ENCODE results near the gene CCNY. TPM values are rescaled to one million over a fixed set of nuclear protein-coding genes. Genes with fewer than 3 reads are reported as not detected.
A peak's percentile ranks its signal among the peaks of the same experiment; 100 is the strongest.

Gene CCNY
- total RNA-seq, 4 donors from 2014 or later: 23.9 to 68.1 (median 39.5) TPM

DNA sequence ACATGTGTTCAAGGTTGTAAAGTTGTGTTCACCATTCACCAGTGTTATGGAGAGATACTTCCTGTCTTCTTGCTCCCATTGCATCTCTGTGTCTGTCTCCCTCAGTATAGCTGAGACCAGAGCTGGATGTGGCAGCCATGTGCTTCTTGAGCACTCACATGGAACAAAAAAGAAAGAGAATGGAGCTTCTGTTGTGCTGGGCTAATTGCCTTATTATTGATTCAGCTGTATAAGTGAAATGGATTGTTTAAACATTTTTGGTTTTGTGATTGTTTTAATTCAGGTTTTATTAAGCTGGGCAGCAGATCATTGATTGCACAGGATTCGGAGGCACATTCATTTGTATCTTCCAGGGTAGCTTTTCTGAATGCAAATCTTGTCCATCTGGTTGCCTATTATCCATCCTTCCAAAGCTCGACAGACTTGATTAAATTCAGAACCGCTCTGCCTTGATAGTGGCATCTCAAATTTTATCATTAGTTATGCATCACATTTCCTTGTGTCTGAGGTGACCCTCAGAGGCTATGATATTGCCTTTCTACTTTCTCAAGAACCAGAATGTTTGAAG lies 119.9 kb downstream of the CCNY start:
- H3K9me3 ChIP-seq: no peaks in the 10 kb centered on the region
- TF ChIP-seq, protein P1, sequence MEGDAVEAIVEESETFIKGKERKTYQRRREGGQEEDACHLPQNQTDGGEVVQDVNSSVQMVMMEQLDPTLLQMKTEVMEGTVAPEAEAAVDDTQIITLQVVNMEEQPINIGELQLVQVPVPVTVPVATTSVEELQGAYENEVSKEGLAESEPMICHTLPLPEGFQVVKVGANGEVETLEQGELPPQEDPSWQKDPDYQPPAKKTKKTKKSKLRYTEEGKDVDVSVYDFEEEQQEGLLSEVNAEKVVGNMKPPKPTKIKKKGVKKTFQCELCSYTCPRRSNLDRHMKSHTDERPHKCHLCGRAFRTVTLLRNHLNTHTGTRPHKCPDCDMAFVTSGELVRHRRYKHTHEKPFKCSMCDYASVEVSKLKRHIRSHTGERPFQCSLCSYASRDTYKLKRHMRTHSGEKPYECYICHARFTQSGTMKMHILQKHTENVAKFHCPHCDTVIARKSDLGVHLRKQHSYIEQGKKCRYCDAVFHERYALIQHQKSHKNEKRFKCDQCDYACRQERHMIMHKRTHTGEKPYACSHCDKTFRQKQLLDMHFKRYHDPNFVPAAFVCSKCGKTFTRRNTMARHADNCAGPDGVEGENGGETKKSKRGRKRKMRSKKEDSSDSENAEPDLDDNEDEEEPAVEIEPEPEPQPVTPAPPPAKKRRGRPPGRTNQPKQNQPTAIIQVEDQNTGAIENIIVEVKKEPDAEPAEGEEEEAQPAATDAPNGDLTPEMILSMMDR (IDR thresholded peaks at IDR 0.05 in 4 of 5, conservative IDR thresholded peaks at IDR 0.05 in 1 of 5): no peak
- no peak for TF ChIP-seq POLR2A (IDR thresholded peaks at IDR 0.05)
- no peak for ATAC-seq
- H3K4me1 ChIP-seq: peaks cover 86 to 88% of the 10 kb centered on the region in 2 donors
- no peaks in the 10 kb centered on the region for H3K27me3 ChIP-seq
- DNase-seq: no peak
- no peaks in the 10 kb centered on the region for H3K36me3 ChIP-seq
- no peak overlapping the region for H3K4me3 ChIP-seq
- intact Hi-C loops (cut with DNase I; ENCODE audit: low total_unique reads): no loop called here
- in situ Hi-C loops (cut with MboI; ENCODE audit: low sequenced_read_pairs in 4 of 4): no loop called here
- H3K27ac ChIP-seq: no peak overlapping the region

DNA sequence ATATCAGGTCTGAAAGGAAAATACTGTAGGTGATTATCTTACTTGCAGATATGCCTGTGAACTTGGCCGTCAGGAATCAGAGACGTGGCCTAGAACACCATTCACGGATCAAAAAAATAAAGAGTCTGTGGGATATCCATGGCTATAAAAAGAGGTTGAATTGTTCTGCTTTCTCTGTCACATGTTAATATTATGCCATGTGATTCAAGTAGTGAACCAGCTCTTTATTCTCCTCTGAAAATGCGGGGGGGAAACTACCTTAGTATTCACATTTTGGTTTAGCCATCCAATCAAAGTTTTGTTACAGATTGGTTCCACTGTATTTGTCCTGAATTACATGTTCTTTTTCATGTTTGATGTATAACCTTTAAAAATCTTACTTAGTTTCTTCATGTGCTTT lies 120.5 kb downstream of the CCNY start:
- H3K27ac ChIP-seq: no peak overlapping the region
- no peaks in the 10 kb centered on the region for H3K9me3 ChIP-seq
- H3K27me3 ChIP-seq: no peaks in the 10 kb centered on the region
- DNase-seq (no peak), ATAC-seq (no peak)
- no peaks in the 10 kb centered on the region for H3K36me3 ChIP-seq
- H3K4me3 ChIP-seq: no peak overlapping the region
- intact Hi-C loops (cut with DNase I; ENCODE audit: low total_unique reads) (no loop called here), in situ Hi-C loops (cut with MboI; ENCODE audit: low sequenced_read_pairs in 4 of 4) (no loop called here)
- H3K4me1 ChIP-seq: peaks cover 86 to 88% of the 10 kb centered on the region in 2 donors
- TF ChIP-seq, protein P1 (IDR thresholded peaks at IDR 0.05 in 4 of 5, conservative IDR thresholded peaks at IDR 0.05 in 1 of 5): no peak
- TF ChIP-seq POLR2A (IDR thresholded peaks at IDR 0.05): no peak

DNA sequence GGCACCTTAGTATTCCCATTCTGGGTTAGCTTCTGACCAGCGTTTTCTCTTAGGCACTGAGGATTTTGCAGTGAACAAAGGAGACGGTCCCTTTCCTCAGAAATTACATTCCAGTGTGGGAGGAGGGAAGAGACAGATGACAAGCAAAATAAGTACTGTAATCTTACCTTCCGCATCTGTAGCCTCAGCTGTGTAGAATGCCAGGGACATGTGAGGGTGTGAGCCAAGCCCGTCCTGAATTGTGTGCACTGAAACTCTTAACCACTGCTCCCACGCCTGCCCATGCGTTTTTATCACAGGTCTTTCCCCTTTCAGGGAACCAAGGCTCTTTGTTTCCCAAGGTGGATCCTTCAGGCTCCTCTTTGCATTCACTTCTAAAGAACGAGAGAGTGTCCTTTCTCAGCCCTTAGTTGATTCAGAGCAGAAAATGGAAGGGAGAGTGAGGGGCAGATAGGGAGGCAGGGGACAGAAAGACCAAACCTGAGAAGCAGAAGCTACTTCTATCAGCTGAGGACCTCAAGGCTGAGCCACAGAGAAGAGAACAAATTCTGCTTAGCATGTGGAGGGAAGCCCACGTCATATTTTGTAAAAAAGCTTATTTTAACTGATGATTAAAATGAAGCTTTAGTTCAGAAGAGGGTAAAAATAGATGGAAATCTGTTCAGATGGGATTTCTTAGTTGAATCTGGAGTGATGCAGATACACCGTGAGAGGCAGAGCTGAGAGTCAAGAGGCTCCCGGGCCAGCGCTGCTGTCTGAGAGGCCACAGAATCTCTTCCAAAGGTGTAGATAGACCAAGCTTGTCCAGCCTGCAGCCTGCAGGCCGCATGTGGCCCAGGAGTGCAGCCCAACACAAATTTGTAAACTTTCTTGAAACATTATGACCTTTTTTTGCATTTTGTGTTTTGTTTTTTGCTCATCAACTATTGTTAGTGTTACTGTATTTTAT lies 122.5 kb downstream of the CCNY start:
- no peak for TF ChIP-seq POLR2A (IDR thresholded peaks at IDR 0.05)
- TF ChIP-seq, protein P1 (IDR thresholded peaks at IDR 0.05 in 4 of 5, conservative IDR thresholded peaks at IDR 0.05 in 1 of 5): no peak
- intact Hi-C loops (cut with DNase I; ENCODE audit: low total_unique reads): no loop called here
- H3K27me3 ChIP-seq: no peaks in the 10 kb centered on the region
- H3K36me3 ChIP-seq: no peaks in the 10 kb centered on the region
- DNase-seq (no peak), ATAC-seq (peak; percentile 61 to 76)
- in situ Hi-C loops (cut with MboI; ENCODE audit: low sequenced_read_pairs in 4 of 4): no loop called here
- peaks cover 90 to 91% of the 10 kb centered on the region in 2 donors for H3K4me1 ChIP-seq
- no peaks in the 10 kb centered on the region for H3K9me3 ChIP-seq
- H3K4me3 ChIP-seq: no peak overlapping the region
- H3K27ac ChIP-seq: peak overlapping the region in 1 of 4 donors; percentile 71

DNA sequence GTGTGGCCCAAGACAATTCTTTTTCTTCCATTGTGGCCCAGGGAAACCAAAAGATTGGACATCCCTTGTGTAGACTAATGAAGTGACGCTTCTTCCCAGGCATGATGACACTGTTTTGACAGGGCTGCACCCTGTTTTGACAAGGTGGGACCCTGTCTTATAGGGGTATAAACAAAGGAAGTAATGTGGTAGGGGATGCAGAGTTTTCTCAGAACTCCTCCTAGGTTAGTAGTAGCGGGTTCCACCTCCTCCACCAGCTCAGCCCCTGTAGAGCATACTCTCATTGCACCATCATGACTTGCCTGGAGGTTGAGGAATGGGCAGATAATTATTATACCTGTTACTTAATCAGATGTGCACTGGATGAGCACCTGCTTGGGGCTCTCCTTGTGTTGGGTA lies 123.1 kb downstream of the CCNY start:
- intact Hi-C loops (cut with DNase I; ENCODE audit: low total_unique reads): no loop called here
- no peak for TF ChIP-seq POLR2A (IDR thresholded peaks at IDR 0.05)
- TF ChIP-seq, protein P1 (IDR thresholded peaks at IDR 0.05 in 4 of 5, conservative IDR thresholded peaks at IDR 0.05 in 1 of 5): no peak
- in situ Hi-C loops (cut with MboI; ENCODE audit: low sequenced_read_pairs in 4 of 4): no loop called here
- DNase-seq (no peak), ATAC-seq (no peak)
- Histone ChIP-seq H3K27ac (no peak overlapping the region), H3K36me3 (no peaks in the 10 kb centered on the region), H3K9me3 (no peaks in the 10 kb centered on the region), H3K4me1 (peaks cover 90 to 91% of the 10 kb centered on the region in 2 donors), H3K4me3 (no peak overlapping the region), H3K27me3 (no peaks in the 10 kb centered on the region)
